Uterus (tissue), 4 donors: Measurements from ENCODE around the gene RENBP. TPM values are rescaled to one million over a fixed set of nuclear protein-coding genes. Genes with fewer than 3 reads are reported as not detected.

Experiments
- DNase-seq, 2 donors: peaks; one replicate each; pipeline ENCODE4 v3.0.0-alpha.2; 2019 to 2020
- H3K27ac ChIP-seq, 2 donors: fragments of 200-600 bp; sonication (generic); 1 replicate in 1 of 2; 2 replicates in 1 of 2; pipeline ENCODE4 v1.5.1; 2016 to 2018
- H3K27me3 ChIP-seq, 2 donors: fragments of 200-600 bp; sonication (generic); one replicate each; pipeline ENCODE4 v1.5.1; 2018 to 2019; ENCODE audit warnings: control low read depth in 1 of 2
- H3K36me3 ChIP-seq, 2 donors: fragments of 200-600 bp; sonication (generic); one replicate each; pipeline ENCODE4 v1.5.1; 2019; ENCODE audit warnings: control low read depth in 1 of 2
- H3K4me1 ChIP-seq, 2 donors: fragments of 200-600 bp; sonication (generic); one replicate each; pipeline ENCODE4 v1.5.1; 2018 to 2019; ENCODE audit warnings: control low read depth in 1 of 2
- H3K4me3 ChIP-seq, 2 donors: fragments of 200-600 bp; sonication (generic); 1 replicate in 1 of 2; 2 replicates in 1 of 2; pipeline ENCODE4 v1.5.1; 2018 to 2019; ENCODE audit warnings: mild to moderate bottlenecking in 1 of 2
- H3K9me3 ChIP-seq, 2 donors: fragments of 200-600 bp; sonication (generic); one replicate each; pipeline ENCODE4 v1.5.1; 2019; ENCODE audit warnings: control low read depth in 1 of 2
- CTCF ChIP-seq, 4 experiments: fragments of 200-600 bp in 2 of 4; fragments of 450-650 bp in 2 of 4; sonication (generic) in 2 of 4; IDR thresholded peaks; one replicate each; pipeline ENCODE4 v1.5.1; 2016 to 2019; ENCODE audit warnings: antibody characterized with exemption in 4 of 4, mild to moderate bottlenecking in 2 of 4, moderate library complexity in 1 of 4
- POLR2A ChIP-seq, 2 donors: fragments of 450-650 bp; IDR thresholded peaks; one replicate each; pipeline ENCODE4 v1.6.1; 2016; ENCODE audit warnings: antibody characterized with exemption in 2 of 2, mild to moderate bottlenecking in 1 of 2, moderate library complexity in 1 of 2
- intact Hi-C: fragments of 100-400 bp; cut with DNase I; formaldehyde crosslinking; loops from one replicate; pipeline ENCODE4 v1.15.1; 2023; ENCODE audit warnings: low total_unique reads
- total RNA-seq, 4 donors: library from RNA; depleted of rRNA in 3 of 4; stranded (reverse); fragments of >200 nt in 3 of 4; gene quantifications; one replicate each; pipeline versions ENCODE4 v1.1.0 to v1.2.4, GENCODE V29; 2014 to 2023
- donor health status: DM: yes; HTN: yes; CAD: no.

RENBP gene
- total RNA-seq, 4 donors from 2014 or later, result 0.77 to 5.9 (median 2.6) TPM

GRCh38 chrX:153906126-153906917 is 38.1 kb downstream of the RENBP start:
- H3K9me3 ChIP-seq, result no peaks in the 10 kb centered on the region
- H3K4me1 ChIP-seq, result no peaks in the 10 kb centered on the region
- intact Hi-C loops, result no loop called here
- H3K27me3 ChIP-seq, result no peaks in the 10 kb centered on the region
- TF ChIP-seq CTCF (IDR thresholded peaks at IDR 0.05), result no peak
- TF ChIP-seq POLR2A (IDR thresholded peaks at IDR 0.05), result no peak
- no peak overlapping the region for H3K4me3 ChIP-seq
- no peaks in the 10 kb centered on the region for H3K36me3 ChIP-seq
- H3K27ac ChIP-seq, result no peak overlapping the region
- DNase-seq, result no peak

GRCh38 chrX:153905481-153906095 is 38.9 kb downstream of the RENBP start:
- H3K36me3 ChIP-seq, result no peaks in the 10 kb centered on the region
- no peaks in the 10 kb centered on the region for H3K4me1 ChIP-seq
- no peak for DNase-seq
- intact Hi-C loops, result no loop called here
- no peaks in the 10 kb centered on the region for H3K27me3 ChIP-seq
- no peak overlapping the region for H3K4me3 ChIP-seq
- H3K9me3 ChIP-seq, result no peaks in the 10 kb centered on the region
- TF ChIP-seq CTCF (IDR thresholded peaks at IDR 0.05) (no peak), POLR2A (IDR thresholded peaks at IDR 0.05) (no peak)
- H3K27ac ChIP-seq, result no peak overlapping the region

- TF ChIP-seq POLR2A (IDR thresholded peaks at IDR 0.05), result no peak
- TF ChIP-seq CTCF (IDR thresholded peaks at IDR 0.05), result no peak
- DNase-seq, result no peak
- intact Hi-C loops, result no loop called here
- Histone ChIP-seq H3K9me3 (no peaks in the 10 kb centered on the region), H3K4me1 (no peaks in the 10 kb centered on the region), H3K27me3 (no peaks in the 10 kb centered on the region), H3K27ac (no peak within 1 kb of the TSS), H3K36me3 (no peaks in the 10 kb centered on the region), H3K4me3 (no peak within 1 kb of the TSS)
These were observed 40.2 kb downstream of the RENBP start, which contains the start of gene AVPR2 for GRCh38 chrX:153903991-153904957. TSS of gene AVPR2 (plus strand) at chrX:153904673. CDS start at chrX:153905146, 473 bp downstream.

GRCh38 chrX:153903238-153903980 is 41.0 kb downstream of the RENBP start:
- Histone ChIP-seq H3K27ac (no peak overlapping the region), H3K36me3 (no peaks in the 10 kb centered on the region), H3K9me3 (no peaks in the 10 kb centered on the region), H3K4me3 (no peak overlapping the region), H3K27me3 (no peaks in the 10 kb centered on the region), H3K4me1 (no peaks in the 10 kb centered on the region)
- intact Hi-C loops, result no loop called here
- no peak for DNase-seq
- no peak for TF ChIP-seq POLR2A (IDR thresholded peaks at IDR 0.05)
- no peak for TF ChIP-seq CTCF (IDR thresholded peaks at IDR 0.05)
